Spleen (tissue), 11 donors: Measurements from ENCODE around the gene IL17D. TPM values are rescaled to one million over a fixed set of nuclear protein-coding genes. Genes with fewer than 3 reads are reported as not detected.
"Not testable (repeated sequence)": the region's sequence is repeated elsewhere in the genome, so short reads cannot be mapped to it uniquely, and the experiment has no call there.

ENCODE experiments used
- DNase-seq: peaks from one replicate; pipeline ENCODE4 v3.0.0-alpha.2; 2020
- H3K27ac ChIP-seq, 8 donors: fragments of 200-600 bp; sonication (generic) in 7 of 8; 1 replicate in 4 of 8; 2 replicates in 4 of 8; pipeline versions ENCODE4 v1.5.0 to v1.8.0; 2016 to 2021; ENCODE audit warnings: inconsistent platforms in 4 of 8, mild to moderate bottlenecking in 4 of 8, moderate library complexity in 1 of 8
- H3K27me3 ChIP-seq, 7 donors: fragments of 200-600 bp; sonication (generic) in 6 of 7; replicated peaks in 1 of 7; 1 replicate in 4 of 7; 2 replicates in 3 of 7; pipeline versions ENCODE4 v1.5.0 to v1.8.0; 2016 to 2021; ENCODE audit warnings: inconsistent platforms in 3 of 7, mild to moderate bottlenecking in 1 of 7
- H3K36me3 ChIP-seq, 6 donors: fragments of 200-600 bp; sonication (generic) in 5 of 6; 1 replicate in 4 of 6; 2 replicates in 2 of 6; pipeline versions ENCODE4 v1.5.0 to v1.8.0; 2016 to 2021; ENCODE audit warnings: inconsistent platforms in 2 of 6
- H3K4me1 ChIP-seq, 6 donors: fragments of 200-600 bp; sonication (generic) in 5 of 6; 1 replicate in 3 of 6; 2 replicates in 3 of 6; pipeline versions ENCODE4 v1.5.0 to v1.8.0; 2016 to 2021; ENCODE audit warnings: inconsistent platforms in 3 of 6
- H3K4me3 ChIP-seq, 8 donors: fragments of 200-600 bp; sonication (generic) in 7 of 8; 1 replicate in 4 of 8; 2 replicates in 4 of 8; pipeline versions ENCODE4 v1.5.0 to v1.8.0; 2016 to 2021; ENCODE audit warnings: inconsistent platforms in 4 of 8, mild to moderate bottlenecking in 4 of 8, moderate library complexity in 2 of 8
- H3K9me3 ChIP-seq, 8 donors: fragments of 200-600 bp; sonication (generic) in 7 of 8; 1 replicate in 4 of 8; 2 replicates in 4 of 8; pipeline versions ENCODE4 v1.5.0 to v1.8.0; 2016 to 2021; ENCODE audit warnings: inconsistent platforms in 4 of 8
- CTCF ChIP-seq, 11 experiments: fragments of 200-600 bp in 7 of 11; fragments of 450-650 bp in 4 of 11; sonication (generic) in 4 of 11; IDR thresholded peaks in 8 of 11; conservative IDR thresholded peaks in 3 of 11; 1 replicate in 7 of 11; 2 replicates in 4 of 11; pipeline versions ENCODE4 v1.4.0 to v1.8.0; 2016 to 2021; ENCODE audit warnings: antibody characterized with exemption in 11 of 11, inconsistent platforms in 4 of 11, mild to moderate bottlenecking in 1 of 11
- POLR2A ChIP-seq, 3 donors: fragments of 450-650 bp; IDR thresholded peaks; one replicate each; pipeline ENCODE4 v1.5.1; 2017; ENCODE audit warnings: antibody characterized with exemption in 3 of 3, mild to moderate bottlenecking in 1 of 3
- POLR2AphosphoS5 ChIP-seq, 3 donors: sonication (generic); formaldehyde crosslinking; IDR thresholded peaks; one replicate each; pipeline ENCODE4 v1.5.1; 2017; ENCODE audit warnings: antibody characterized with exemption in 3 of 3
- WGBS, 5 donors: extraction: QIAGEN DNeasy Blood & Tissue Kit in 3 of 5; methylation state at CpG; one replicate each; pipeline versions ENCODE4 v1.1.5 to v1.1.7; 2013 to 2018; 5-methylcytosine and 5-hydroxymethylcytosine counted together
- intact Hi-C: fragments of 100-400 bp; cut with DNase I; formaldehyde crosslinking; loops from one replicate; pipeline ENCODE4 v1.15.0; 2023; ENCODE audit warnings: low total_unique reads
- polyA plus RNA-seq, 3 donors: library from polyadenylated mRNA; stranded (reverse); fragments of 200-250 nt; gene quantifications; one replicate each; pipeline ENCODE4 v1.2.1, GENCODE V29; 2013
- total RNA-seq, 7 donors: library from RNA; depleted of rRNA in 3 of 7; stranded (reverse); fragments of >200 nt in 3 of 7; fragmentation: NEBNext Ultra II Directional in 4 of 7; extraction: Animal tissue kit (Norgen Biotek cat#: 25700) in 4 of 7; gene quantifications; one replicate each; pipeline versions ENCODE4 v1.1.0 to v1.2.1, GENCODE V29; 2016 to 2021
- donor health status: healthy with polysubstance abuse.
- donor health status: DM: no; HTN: no; CAD: no; lungs with moderate emphysema.
- donor health status: DM: no; HTN: no; CAD: no.
- donor health status: Bipolar disorder and iron deficiency.
- donor health status: healthy.
- donor health status: DM: no; HTN: no; CAD: no.
- donor health status: DM: yes; HTN: yes; CAD: no.

The IL17D gene
- total and polyA plus RNA-seq, 10 donors: 0.15 to 0.68 (median 0.32) TPM; not detected in 3

GRCh38 chr13:20672772-20673171, 30.7 kb upstream of the IL17D start:
- Histone ChIP-seq H3K36me3 (peaks cover 0 to 51% (median 0%) of the 10 kb centered on the region in 6 donors), H3K27ac (no peak overlapping the region), H3K9me3 (no peaks in the 10 kb centered on the region), H3K27me3 (no peaks in the 10 kb centered on the region), H3K4me1 (peaks cover 0 to 6% (median 0%) of the 10 kb centered on the region in 6 donors), H3K4me3 (no peak overlapping the region)
- no peak for TF ChIP-seq CTCF (IDR thresholded peaks at IDR 0.05 in 8 of 11, conservative IDR thresholded peaks at IDR 0.05 in 3 of 11)
- intact Hi-C loops: no loop called here
- no peak for DNase-seq
- WGBS, 5 donors: 34 to 94% (median 58%) methylated on average over 2 of the region's 2 CpGs

GRCh38 chr13:20673715-20674114, 29.8 kb upstream of the IL17D start:
- 89 to 96% (median 93%) methylated on average over 5 of the region's 5 CpGs for WGBS, 5 donors

GRCh38 chr13:20676213-20676612, 27.3 kb upstream of the IL17D start:
- TF ChIP-seq POLR2AphosphoS5 (IDR thresholded peaks at IDR 0.05) (no peak), POLR2A (IDR thresholded peaks at IDR 0.05) (no peak), CTCF (IDR thresholded peaks at IDR 0.05 in 8 of 11, conservative IDR thresholded peaks at IDR 0.05 in 3 of 11) (no peak)
- no peak overlapping the region for H3K27ac ChIP-seq
- intact Hi-C loops: no loop called here
- H3K27me3 ChIP-seq: no peaks in the 10 kb centered on the region
- no peak for DNase-seq
- no peak overlapping the region for H3K4me3 ChIP-seq
- H3K9me3 ChIP-seq: no peaks in the 10 kb centered on the region
- 83 to 97% (median 93%) methylated on average over 2 of the region's 2 CpGs for WGBS, 5 donors
- H3K36me3 ChIP-seq: peaks cover 0 to 52% (median 0%) of the 10 kb centered on the region in 6 donors
- H3K4me1 ChIP-seq: no peaks in the 10 kb centered on the region

More at GRCh38 chr13:20673715-20674114, 29.8 kb upstream of the IL17D start:
- Histone ChIP-seq H3K27ac (no peak overlapping the region), H3K4me1 (peaks cover 0 to 3% (median 0%) of the 10 kb centered on the region in 6 donors), H3K36me3 (peaks cover 0 to 51% (median 0%) of the 10 kb centered on the region in 6 donors), H3K27me3 (no peaks in the 10 kb centered on the region), H3K9me3 (no peaks in the 10 kb centered on the region), H3K4me3 (no peak overlapping the region)
- DNase-seq: no peak
- no peak for TF ChIP-seq POLR2AphosphoS5 (IDR thresholded peaks at IDR 0.05)
- no peak for TF ChIP-seq POLR2A (IDR thresholded peaks at IDR 0.05)
- no peak for TF ChIP-seq CTCF (IDR thresholded peaks at IDR 0.05 in 8 of 11, conservative IDR thresholded peaks at IDR 0.05 in 3 of 11)
- intact Hi-C loops: no loop called here

- H3K4me1 ChIP-seq: not testable (repeated sequence)
These were observed 24.9 kb upstream of the IL17D start for GRCh38 chr13:20678606-20679005.

GRCh38 chr13:20679879-20680278, 23.6 kb upstream of the IL17D start:
- WGBS, 5 donors: 73 to 99% (median 84%) methylated on average over 3 of the region's 3 CpGs
- peaks cover 0 to 25% (median 0%) of the 10 kb centered on the region in 6 donors for H3K36me3 ChIP-seq
- DNase-seq: no peak
- intact Hi-C loops: no loop called here
- H3K9me3 ChIP-seq: no peaks in the 10 kb centered on the region
- TF ChIP-seq POLR2AphosphoS5 (IDR thresholded peaks at IDR 0.05): no peak
- no peak for TF ChIP-seq CTCF (IDR thresholded peaks at IDR 0.05 in 8 of 11, conservative IDR thresholded peaks at IDR 0.05 in 3 of 11)
- no peak for TF ChIP-seq POLR2A (IDR thresholded peaks at IDR 0.05)
- H3K27me3 ChIP-seq: no peaks in the 10 kb centered on the region
- no peak overlapping the region for H3K27ac ChIP-seq
- H3K4me1 ChIP-seq: no peaks in the 10 kb centered on the region
- no peak overlapping the region for H3K4me3 ChIP-seq

More at GRCh38 chr13:20678606-20679005, 24.9 kb upstream of the IL17D start:
- H3K27ac ChIP-seq, H3K27me3 ChIP-seq, intact Hi-C loops, H3K9me3 ChIP-seq, DNase-seq, H3K4me3 ChIP-seq: not testable (repeated sequence)
- peaks cover 0 to 30% (median 0%) of the 10 kb centered on the region in 6 donors for H3K36me3 ChIP-seq
- 79 to 88% (median 83%) methylated on average over 7 of the region's 7 CpGs for WGBS, 5 donors
